ENCODE data around the gene PC.

Gene PC

GRCh38 chr11:66875378-66875777, 82.8 kb downstream of the PC start:
- in situ Hi-C loops (cut with HindIII; ENCODE audit: low sequenced_read_pairs) = no loop called here
- TF ChIP-seq CTCF (IDR thresholded peaks at IDR 0.05; ENCODE audit: low read depth, low read length) = no peak
- DNase-seq (ENCODE audit: low read depth, low spot score) = no peak
- no peak overlapping the region for H3K4me3 ChIP-seq (ENCODE audit: low read depth, low read length)

DNA sequence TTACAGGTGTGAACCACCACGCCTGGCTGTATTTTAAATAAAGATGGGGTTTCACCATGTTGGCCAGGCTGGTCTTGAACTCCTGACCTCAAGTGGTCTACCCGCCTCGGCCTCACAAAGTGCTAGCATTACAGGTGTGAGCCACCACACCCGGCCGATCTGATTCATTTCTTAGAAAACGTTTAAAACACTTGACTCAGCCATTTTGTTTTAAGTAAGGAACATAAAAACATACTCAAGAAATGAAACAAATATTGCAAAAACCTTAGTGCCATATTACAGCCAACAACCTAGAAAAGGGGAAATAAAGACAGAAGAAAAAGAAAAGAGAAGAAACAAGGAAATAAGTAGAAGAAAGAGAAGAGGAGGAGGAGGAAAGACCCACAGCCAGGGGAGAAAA, 84.0 kb downstream of the PC start:
- H3K4me3 ChIP-seq (ENCODE audit: low read depth, low read length) = no peak overlapping the region
- in situ Hi-C loops (cut with HindIII; ENCODE audit: low sequenced_read_pairs) = no loop called here
- TF ChIP-seq CTCF (IDR thresholded peaks at IDR 0.05; ENCODE audit: low read depth, low read length) = no peak
- no peak for DNase-seq (ENCODE audit: low read depth, low spot score)

DNA sequence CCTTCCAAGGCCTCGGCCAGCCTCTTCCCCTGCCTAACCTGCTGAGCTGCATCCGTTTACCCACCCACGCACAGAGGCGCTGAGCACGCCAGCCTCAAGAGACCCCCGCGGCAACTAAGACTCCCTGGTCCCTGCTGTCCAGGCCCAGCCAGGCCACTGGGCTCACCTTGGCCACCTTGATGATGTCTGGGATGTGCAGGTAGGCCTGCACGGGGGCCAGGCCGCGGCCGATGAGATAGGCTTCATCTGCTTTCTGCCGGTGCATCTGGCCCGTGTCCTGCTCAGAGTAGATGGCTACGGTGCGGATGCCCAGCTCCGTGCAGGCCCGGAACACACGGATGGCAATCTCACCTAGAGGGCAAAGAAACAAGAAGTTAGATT, 86.7 kb downstream of the PC start:
- in situ Hi-C loops (cut with HindIII; ENCODE audit: low sequenced_read_pairs) = no loop called here
- no peak for TF ChIP-seq CTCF (IDR thresholded peaks at IDR 0.05; ENCODE audit: low read depth, low read length)
- no peak overlapping the region for H3K4me3 ChIP-seq (ENCODE audit: low read depth, low read length)
- no peak for DNase-seq (ENCODE audit: low read depth, low spot score)

- DNase-seq (ENCODE audit: low read depth, low spot score) = no peak
- no peak overlapping the region for H3K4me3 ChIP-seq (ENCODE audit: low read depth, low read length)
- no peak for TF ChIP-seq CTCF (IDR thresholded peaks at IDR 0.05; ENCODE audit: low read depth, low read length)
- in situ Hi-C loops (cut with HindIII; ENCODE audit: low sequenced_read_pairs) = no loop called here
These were observed 87.3 kb downstream of the PC start for GRCh38 chr11:66870616-66871520.

GRCh38 chr11:66870131-66870530, 88.1 kb downstream of the PC start:
- no peak overlapping the region for H3K4me3 ChIP-seq (ENCODE audit: low read depth, low read length)

DNA sequence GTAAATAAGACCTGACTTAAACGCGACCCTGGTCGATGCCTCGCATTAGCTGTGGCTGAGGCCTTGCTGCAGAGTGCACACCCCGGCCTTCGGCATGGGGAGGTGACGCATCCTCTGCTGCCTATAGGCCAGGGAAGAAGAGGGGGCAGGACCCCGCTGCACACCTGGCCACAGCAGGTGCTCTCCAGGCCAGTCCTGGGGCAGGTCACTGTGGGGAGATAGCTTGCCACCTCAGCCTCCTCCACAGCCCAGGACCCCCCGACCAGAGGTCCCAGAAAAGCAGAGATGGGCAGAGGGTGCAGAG, 88.7 kb downstream of the PC start:
- no peak for DNase-seq (ENCODE audit: low read depth, low spot score)
- no peak for TF ChIP-seq CTCF (IDR thresholded peaks at IDR 0.05; ENCODE audit: low read depth, low read length)
- H3K4me3 ChIP-seq (ENCODE audit: low read depth, low read length) = no peak overlapping the region
- in situ Hi-C loops (cut with HindIII; ENCODE audit: low sequenced_read_pairs) = no loop called here

More at GRCh38 chr11:66870131-66870530, 88.1 kb downstream of the PC start:
- DNase-seq (ENCODE audit: low read depth, low spot score) = no peak
- TF ChIP-seq CTCF (IDR thresholded peaks at IDR 0.05; ENCODE audit: low read depth, low read length) = no peak
- in situ Hi-C loops (cut with HindIII; ENCODE audit: low sequenced_read_pairs) = no loop called here
